HS-5 (cell line): ENCODE measurements around the gene IRAK3.

ENCODE experiments used
- DNase-seq: peaks from one replicate; pipeline ENCODE4 v3.0.0-alpha.2; 2012; ENCODE audit warnings: low read depth

IRAK3 gene, protein sequence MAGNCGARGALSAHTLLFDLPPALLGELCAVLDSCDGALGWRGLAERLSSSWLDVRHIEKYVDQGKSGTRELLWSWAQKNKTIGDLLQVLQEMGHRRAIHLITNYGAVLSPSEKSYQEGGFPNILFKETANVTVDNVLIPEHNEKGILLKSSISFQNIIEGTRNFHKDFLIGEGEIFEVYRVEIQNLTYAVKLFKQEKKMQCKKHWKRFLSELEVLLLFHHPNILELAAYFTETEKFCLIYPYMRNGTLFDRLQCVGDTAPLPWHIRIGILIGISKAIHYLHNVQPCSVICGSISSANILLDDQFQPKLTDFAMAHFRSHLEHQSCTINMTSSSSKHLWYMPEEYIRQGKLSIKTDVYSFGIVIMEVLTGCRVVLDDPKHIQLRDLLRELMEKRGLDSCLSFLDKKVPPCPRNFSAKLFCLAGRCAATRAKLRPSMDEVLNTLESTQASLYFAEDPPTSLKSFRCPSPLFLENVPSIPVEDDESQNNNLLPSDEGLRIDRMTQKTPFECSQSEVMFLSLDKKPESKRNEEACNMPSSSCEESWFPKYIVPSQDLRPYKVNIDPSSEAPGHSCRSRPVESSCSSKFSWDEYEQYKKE

DNA sequence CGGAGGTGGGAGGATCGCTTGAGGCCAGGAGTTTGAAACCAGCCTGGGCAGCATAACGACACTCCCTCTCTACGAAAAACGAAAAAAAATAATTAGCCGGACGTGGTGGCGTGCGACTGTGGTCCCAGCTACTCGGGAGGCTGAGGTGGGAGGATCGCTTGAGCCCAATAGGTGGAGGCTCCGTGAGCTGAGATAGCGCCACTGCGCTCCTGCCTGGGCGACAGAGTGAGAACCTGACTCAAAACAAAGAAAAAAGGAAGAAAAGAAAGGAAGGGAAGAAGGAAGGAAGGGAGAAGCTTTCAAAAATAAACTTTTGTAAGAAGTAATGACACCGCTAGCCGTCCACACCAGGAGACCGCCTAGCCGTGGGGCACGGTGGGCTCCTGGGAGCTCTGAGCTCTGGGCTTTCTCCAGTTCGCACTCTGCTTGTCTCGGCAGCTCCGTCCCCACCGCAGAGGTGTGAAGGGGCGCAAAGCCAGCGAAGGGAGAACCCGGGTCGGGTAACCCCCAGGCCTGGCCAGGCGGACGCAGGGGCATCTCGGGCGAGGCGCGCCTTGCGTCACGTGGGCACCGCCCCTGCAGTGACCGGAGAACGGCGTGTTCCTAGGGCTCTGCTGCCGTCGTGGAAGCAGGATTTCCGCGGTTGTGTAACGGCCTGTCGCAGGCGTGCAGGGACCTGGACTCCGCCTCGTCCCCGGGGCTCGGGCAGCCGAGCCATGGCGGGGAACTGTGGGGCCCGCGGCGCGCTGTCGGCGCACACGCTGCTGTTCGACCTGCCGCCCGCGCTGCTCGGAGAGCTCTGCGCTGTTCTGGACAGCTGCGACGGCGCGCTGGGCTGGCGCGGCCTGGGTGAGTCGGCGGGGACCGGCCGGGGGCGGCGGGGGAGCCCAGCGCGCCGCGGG lies at the start of gene IRAK3:
Gene IRAK3 (plus strand): TSS at position 631 of the 902 bp plus-strand sequence. CDS start 86 bp downstream, at position 717.
- DNase-seq: no peak

DNA sequence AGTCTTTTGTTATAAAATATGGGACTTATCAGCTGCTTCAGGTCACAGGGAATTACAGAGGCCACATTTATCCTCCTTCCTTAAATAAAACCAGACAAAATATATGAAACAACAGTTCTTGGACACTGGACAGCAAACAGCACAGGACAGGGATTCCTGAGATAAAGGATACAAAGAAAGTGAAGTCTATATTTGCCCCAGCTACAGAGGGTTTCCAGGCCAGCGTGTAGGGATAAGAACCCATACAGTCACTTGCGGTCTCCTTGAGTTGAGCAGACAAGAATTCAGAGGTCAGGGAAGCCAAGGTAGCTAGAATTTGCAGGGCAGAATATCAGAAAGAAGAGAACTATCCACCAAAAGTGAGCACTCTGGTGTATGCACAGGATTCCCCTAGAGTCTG lies 49.7 kb upstream of the IRAK3 start:
- DNase-seq: no peak

DNA sequence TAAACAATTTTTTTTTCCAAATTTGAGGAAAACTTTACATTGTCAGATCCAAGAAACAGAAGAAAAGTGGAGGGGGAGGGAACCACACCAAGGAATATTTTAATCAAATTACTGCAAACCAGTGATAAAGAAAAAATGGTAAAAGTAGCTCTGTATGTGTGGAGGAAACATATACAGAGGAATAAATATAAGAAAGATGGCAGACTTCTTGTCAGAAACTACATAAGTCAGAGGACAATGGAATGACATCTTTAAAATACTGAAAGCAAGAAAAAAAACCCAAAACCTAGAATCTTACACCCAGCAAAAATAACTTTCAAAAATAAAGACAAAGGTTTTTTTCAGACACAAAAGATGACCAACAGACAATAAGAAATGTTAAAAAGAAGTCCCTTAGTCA lies 48.3 kb upstream of the IRAK3 start:
- no peak for DNase-seq

DNA sequence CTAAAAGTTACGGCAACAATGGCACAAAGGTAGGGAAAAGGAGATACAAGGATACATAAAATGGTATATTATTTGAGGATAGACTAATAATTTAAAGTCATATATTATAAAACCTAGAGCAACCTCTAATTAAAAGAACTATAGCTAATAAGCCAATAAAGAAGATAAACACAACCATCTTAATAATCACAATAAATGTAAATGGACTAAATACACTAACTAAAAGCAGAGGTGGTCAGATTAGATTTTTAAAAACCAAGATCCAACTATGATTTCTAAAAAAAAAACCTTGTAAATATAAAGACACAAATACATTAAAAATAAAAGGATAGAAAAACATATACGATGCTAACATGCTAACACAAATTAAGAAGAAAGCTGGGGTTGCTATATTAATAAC lies 47.7 kb upstream of the IRAK3 start:
- no peak for DNase-seq

DNA sequence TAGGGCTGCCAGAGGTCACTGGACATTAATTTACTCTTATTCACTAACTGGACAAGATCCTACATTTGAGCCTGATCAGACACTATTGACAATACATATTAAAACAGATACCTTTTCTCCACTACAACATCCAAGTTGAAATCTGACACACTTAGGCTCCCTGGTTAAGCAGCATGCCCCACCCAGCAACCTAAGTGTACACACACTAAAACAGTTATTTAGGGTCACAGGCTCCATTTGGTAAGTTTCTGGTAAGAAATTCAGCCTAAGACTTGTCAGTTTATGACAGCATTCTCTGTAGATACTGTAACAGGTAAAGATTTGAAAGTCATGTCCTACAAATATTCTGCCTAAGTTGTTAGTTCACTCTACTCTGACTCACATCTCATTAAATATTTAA lies 46.2 kb upstream of the IRAK3 start:
- DNase-seq: no peak

DNA sequence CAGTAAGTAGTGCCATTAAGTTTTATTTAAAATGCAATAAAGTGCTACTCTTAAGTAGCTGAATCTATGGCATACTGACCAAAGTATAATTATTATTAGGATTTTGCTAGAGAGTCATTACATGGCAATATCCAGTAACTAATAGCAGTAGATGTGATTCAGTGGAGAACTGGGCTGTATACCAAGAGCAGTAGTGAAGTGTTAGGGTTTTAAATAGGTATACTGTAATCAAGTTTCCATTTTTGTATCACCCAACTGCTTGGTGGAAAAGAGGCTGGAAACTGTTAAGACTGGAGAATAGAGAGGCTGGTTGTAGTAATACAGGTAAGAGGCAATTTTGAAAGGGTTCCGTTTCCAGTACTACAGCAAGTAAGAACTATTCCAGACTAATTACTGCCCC lies 45.1 kb upstream of the IRAK3 start:
- DNase-seq: no peak

DNA sequence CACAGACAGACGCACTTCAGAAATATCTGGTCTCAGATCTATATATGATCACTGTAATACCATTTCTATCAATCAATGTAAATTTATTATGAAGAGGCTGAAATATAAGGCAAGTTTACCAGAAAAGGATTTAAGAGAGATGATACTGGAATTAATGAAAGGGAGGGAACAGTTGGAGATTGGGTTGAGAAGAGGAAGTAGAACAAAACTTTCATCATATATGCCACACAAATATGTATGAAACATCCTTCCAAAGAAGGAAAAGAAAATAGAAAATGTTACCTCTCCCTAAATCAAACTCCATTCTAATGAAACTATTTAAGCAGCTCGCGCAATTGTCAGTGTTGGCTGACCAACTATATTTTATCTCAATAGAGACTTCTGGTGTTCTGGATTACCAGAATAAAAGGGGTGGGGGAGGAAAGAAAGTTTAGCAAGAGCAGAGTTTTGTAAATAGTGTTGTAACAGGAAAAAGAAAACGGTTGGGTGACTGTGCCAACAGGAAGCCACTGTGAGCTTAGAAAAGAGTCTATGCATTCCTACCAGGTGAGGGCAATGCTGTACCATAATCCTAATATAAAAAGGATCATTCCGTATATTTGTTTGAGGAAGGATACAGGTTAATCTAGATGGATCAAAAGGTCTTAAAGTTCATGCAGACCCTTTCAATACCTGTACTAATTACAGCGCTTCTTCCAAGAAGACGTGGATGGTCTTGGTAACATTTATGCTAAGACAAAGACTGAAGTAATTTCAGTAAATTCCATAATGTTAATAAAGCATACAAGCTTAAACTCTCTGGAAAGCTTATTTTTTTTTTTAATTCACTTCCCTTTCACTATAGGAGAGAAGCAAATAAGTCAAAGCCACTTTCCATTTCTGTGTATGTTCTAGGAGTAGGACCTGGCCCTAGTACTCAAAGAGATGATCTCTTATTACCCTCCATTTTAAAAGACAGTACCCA lies 43.9 kb upstream of the IRAK3 start:
- DNase-seq: peak; percentile 74

DNA sequence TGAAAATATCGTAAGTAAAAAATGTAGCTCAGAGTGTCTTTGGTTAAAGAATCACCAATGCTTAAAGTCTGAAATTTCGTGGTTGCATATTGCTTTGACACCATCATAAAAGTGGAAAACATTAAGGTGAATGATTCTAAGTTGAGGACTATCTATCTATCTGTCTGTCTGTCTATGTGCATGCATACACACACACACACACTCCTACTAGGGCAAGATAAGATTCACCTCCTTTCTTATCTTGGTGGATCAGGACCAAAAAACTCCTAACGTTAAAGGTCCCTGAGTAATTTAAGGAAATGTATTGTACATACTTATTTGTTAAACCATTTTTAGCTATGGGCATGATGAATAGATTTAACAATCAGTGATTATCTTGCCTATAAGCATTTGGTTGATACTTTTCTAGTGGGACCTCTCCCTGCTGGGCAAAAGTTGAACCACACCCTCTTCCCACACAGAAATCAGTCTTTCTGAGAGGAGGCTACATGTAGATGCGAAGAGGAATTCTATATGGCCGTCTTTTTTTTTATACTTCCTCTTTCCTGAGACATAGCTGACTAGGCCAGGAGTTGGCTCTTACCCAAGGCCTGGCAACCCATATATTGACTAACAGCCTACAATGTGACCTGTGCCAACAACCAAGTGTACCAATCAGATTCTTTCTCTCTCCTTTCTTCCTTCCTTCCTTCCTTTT lies 39.2 kb upstream of the IRAK3 start:
- DNase-seq: no peak

DNA sequence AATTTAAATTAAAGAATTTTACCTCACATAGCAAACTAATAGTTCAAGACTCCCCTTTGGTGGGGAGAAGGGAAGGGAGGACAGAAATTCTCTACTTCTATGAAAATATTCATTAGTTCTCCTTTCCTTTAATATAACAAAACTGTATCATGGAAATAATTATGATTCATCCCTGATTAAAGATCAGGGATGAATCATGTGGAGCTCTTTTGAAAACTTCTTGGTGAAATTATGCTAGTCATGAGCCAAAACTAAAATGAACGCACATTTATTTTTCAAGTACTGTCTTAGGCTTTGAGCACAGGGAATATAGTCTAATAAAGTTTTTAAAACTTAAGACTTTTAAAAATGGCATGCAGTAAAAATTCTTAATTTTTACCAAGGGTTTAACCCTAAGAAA lies 36.3 kb upstream of the IRAK3 start:
- DNase-seq: no peak

DNA sequence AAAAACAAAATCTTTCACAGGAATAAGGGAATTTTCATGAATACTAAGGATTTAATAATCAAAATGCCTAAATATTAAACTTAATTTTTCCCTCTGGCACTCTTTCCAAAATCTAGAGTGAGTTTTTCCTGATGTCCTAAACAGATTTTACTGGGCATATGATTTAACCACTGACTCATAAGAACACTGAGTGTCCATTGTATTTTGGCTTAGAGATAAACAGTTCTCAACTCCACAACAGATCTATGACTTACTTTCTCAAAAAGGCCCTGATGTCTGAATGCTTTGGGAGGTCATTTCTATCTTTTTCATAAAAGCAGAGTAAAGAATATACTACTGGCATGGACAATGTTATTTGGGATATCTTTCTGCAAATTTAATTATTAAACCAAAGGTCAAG lies 34.2 kb upstream of the IRAK3 start:
- DNase-seq: no peak

DNA sequence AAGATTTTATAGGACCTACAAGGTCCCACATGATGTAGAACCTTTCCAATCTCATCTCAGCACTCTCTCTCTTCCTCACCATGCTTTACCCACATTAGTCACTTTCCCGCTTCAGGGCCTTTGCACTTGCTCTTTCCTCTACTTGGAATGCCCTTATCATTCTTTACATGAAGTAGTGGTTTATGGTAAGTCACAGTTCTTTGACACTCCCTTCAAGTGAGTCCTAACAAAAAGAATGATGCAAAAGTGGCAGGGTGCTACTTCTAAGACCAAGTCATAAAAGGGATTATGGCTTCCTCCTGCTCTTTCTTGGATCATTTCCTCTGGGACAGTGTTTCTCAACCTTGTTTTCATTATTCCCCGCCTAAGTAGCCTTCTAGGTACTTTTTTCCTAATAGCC lies 32.4 kb upstream of the IRAK3 start:
- DNase-seq: no peak

DNA sequence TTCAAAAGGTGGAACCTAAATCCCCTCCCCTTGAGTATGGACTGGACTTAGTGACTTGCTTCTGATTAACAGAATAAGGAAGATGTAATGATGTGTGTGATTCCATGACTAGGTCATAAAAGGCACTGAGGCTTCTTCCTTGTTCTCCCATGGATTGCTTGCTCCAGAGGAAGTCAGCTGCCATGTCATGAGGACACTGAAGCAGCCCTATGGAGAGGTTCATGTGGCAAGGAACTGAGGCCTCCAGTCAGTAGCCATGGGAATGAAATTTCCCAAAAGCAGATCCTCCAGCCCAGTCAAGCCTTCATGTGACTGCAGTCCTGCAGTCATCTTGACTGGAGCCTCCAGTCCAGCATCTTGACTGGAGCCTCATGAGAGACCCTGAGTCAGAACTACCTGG lies 29.9 kb upstream of the IRAK3 start:
- no peak for DNase-seq

DNA sequence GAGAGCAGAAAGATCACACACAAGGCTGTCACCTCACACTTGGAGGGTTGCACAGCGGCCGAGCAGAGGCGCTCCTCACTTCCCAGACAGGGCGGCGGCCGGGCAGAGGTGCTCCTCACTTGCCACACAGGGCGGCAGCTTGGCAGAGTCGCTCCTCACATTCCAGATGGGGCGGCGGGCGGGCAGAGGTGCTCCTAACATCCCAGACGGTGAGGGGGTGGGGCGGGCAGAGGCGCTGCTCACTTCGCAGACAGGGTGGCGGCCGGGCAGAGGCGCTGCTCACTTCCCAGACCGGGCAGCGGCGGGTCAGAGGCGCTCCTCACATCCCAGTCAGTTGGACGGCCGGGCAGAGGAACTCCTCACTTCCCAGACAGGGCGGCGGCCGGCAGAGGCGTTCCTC lies 28.3 kb upstream of the IRAK3 start:
- no peak for DNase-seq

DNA sequence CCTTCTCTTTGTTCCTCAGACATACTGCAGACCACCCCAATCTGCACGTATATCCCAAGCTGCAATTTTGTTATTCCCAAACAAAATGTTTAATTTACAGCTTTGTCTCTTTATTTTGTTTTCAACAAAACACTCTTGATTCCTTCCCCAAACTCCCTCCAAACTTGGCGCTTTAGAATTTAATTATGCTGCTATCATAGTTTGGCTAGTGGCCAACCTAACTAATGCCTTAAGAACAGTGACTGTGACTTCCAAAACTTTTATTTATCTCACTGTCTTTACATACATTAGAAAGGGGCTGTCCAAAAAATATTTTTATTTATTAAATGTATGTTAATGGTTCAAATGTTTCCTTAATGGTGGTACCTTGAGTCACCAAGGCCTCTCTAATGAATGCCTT lies 26.3 kb upstream of the IRAK3 start:
- no peak for DNase-seq

DNA sequence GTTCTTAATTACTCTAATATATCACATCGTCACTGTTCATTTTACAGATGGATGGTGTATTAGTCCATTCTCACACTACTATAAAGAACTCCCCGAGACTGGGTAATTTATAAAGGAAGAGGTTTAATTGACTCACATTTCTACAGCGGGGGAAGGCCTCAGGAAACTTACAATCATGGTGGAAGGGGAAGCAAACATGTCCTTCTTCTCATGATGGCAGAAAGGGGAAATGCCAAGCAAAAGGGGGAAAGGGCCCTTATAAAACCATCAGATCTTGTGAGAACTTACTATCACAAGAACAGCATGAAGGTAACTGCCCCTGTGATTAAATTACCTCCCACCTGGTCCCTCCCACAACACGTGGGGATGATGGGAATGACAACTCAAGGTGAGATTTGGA lies 25.7 kb upstream of the IRAK3 start:
- DNase-seq: no peak

DNA sequence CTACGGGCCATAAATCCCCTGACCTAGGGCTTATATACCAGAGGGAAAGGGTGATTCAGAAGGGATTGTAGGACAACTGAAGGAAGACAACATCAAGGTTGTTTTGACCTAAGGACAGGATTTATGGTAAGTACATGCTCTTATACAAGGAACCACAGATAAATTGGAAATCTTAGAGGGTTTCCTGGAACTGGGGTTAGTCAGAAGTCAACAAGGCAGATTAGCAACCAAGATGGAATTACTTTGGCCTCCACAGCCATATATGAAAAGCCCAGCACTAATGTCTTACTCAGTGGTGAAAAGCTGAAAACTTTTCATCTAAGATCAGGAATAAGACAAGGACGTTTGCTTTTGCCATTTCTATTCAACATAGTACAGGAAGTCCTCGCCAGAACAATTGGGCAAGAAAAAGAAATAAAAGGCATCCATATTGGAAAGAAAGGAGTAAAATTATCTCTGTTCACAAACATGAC lies 24.6 kb upstream of the IRAK3 start:
- DNase-seq: no peak

DNA sequence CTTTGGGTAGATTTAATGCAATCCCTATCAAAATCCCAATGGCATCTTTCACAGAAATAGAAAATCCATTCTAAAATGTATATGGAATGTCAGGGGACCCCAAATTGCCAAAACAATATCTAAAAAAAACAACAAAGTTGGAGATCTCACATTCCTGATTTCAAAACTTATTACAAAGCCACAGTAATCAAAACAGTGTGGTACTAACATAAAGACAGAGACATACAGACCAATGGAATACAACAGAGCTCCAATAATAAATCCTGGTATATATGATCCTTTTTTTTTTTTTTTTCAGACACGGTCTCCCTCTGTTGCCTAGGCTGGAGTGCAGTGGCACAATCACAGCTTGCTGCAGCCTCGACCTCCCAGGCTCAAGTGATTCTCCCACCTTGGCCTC lies 23.9 kb upstream of the IRAK3 start:
- DNase-seq: no peak

DNA sequence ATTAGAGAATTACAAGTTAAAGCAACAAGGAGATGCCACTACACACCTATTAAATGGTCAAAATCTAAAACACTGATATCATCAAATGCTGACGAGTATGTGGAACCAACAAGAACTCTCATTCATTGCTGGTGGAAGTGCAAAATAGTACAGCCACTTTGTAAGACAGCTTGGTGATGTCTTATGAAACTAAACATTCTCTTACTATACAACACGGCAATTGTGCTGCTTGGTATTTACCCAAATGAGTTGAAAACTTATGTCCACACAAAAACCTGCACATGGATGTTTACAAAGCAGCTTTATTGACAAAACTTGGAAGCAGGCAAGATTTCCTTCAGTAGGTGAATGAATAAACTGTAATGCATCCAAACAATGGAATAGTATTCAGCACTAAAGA lies 22.5 kb upstream of the IRAK3 start:
- no peak for DNase-seq

DNA sequence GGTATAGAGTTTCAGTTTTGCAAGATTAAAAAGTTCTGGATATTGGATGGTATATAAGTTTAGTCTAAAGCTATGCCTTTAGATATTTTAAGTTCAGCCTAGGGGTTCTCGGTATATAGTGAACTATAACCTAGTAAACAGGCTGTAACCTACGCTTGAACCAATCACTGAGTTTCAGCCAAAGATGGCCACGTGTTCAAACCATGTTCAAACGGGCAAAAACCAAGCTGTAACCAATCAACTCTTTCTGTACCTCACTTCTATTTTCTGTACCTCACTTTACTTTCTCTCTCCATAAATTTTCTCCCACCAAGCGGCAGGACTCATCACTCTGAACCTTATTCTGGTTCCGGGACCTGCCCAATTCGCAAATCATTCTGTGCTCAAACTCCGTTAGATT lies 20.6 kb upstream of the IRAK3 start:
- no peak for DNase-seq

DNA sequence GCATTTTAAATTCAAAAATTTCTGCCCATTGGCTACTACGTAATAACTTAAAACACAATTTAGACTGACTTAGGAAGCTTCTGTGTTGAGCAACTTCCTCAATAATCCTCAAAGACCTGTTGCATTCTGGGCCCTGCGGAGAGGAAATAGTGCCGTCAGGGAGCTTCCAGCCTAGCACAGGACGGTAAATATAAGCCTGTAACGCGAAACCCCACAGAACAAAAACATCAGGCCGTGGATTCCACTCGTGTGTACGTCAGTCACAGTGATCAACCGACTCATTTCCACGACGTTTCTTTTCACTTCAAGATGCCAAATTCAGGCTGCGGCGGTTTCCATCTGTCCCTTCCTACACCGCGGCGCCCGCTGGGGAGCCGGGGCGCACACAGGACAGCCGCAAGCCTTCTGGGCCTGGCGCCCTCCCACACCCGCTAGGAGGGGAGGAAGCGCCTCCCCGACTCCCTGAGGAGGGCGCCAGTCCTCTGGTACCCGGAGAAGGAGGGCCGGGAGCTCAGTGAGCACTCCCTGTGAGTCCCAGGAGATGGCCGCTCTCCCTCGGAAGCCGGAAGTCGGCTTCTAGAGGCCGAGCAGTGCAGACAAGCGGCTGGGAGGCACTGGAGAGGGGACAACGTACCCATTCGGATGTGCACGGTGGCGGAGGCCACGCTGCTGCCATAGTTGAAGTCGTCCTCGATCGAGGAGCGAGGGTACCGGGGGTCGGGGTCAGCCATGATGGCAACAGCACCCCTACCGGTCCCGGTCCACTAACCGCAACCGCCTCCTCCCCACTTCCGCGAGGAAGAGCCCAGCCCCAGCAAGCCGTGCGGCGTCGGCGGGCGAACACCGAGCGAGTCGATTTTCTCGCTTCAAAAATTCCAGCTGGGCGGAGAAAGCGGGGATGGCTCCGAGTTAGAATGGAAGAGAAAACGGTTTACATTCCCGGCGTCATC lies 19.5 kb upstream of the IRAK3 start, which contains the start of gene TMBIM4:
Gene TMBIM4 (minus strand): TSS at position 776 of the 950 bp plus-strand sequence. CDS start 45 bp downstream, at position 731.
- peak; percentile 86 for DNase-seq
